ENCODE results near the gene DLG2.

DNA sequence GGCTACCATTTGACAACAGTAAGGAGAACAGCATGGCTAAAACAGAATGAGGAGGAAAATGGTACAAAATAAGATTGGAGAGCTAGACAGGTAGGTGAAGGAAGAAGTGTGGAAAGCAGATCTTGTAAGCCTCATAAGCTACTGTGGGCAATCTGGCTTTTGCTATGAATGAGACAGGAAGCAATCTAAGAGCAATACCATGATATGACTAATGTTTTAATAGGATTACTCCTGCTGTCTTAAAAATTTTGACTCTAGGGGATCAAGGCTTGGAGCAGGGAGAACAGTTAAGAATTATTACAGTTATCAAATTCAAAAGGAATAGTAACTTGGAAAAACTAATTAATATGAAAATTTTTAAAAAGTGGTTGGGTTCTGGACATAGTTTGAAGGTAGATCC is 1174.9 kb downstream of the DLG2 start:
- TF ChIP-seq, protein P1, sequence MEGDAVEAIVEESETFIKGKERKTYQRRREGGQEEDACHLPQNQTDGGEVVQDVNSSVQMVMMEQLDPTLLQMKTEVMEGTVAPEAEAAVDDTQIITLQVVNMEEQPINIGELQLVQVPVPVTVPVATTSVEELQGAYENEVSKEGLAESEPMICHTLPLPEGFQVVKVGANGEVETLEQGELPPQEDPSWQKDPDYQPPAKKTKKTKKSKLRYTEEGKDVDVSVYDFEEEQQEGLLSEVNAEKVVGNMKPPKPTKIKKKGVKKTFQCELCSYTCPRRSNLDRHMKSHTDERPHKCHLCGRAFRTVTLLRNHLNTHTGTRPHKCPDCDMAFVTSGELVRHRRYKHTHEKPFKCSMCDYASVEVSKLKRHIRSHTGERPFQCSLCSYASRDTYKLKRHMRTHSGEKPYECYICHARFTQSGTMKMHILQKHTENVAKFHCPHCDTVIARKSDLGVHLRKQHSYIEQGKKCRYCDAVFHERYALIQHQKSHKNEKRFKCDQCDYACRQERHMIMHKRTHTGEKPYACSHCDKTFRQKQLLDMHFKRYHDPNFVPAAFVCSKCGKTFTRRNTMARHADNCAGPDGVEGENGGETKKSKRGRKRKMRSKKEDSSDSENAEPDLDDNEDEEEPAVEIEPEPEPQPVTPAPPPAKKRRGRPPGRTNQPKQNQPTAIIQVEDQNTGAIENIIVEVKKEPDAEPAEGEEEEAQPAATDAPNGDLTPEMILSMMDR (IDR thresholded peaks at IDR 0.05), result no peak
- TF ChIP-seq POLR2A (IDR thresholded peaks at IDR 0.05), result no peak
- no peak for TF ChIP-seq POLR2AphosphoS5 (IDR thresholded peaks at IDR 0.05)
